ENCODE measurements around the gene PHGDH.

Gene PHGDH

DNA sequence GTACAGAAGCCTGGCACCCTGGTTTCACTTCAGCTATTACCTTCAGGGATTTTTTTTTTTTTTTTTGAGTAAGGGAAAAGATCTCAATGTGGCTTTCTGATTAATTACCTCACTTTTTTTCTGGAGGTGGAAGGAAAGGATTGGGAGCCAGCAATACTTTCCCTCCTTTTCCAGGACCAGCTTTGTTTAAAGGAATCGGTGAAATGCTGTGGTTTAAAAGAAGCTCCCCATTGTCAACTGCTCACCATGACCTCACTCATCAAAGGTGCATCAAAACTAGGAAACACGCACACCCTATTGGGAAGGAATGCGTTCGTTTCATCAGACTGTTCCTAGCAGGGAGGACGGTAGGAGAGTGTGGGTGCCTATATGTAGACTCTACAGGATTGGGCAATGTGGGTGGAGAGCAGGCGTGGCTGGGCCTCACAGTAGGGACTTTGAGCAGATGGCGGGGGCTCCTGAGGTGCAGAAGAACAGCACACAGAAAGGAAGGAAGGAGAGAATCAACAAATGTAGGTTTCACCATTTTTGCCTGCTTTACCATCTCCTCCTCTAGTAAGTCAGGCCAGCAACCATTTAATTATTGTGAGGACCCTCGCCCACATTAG, 13.0 kb downstream of the PHGDH start:
- DNase-seq (ENCODE audit: low spot score in 2 of 2) = no peak
- Histone ChIP-seq H3K4me3 (no peak overlapping the region), H3K36me3 (replicated peaks) (peaks cover 94% of the 10 kb centered on the region), H3K27me3 (ENCODE audit: low read depth) (no peaks in the 10 kb centered on the region), H3K4me1 (no peaks in the 10 kb centered on the region), H3K9me3 (no peaks in the 10 kb centered on the region)
- in situ Hi-C loops (cut with MboI; ENCODE audit: low sequenced_read_pairs) = loop anchor here (10.0 kb wide), 1 partner anchor 100 kb away; no protein-coding TSS in a partner anchor

DNA sequence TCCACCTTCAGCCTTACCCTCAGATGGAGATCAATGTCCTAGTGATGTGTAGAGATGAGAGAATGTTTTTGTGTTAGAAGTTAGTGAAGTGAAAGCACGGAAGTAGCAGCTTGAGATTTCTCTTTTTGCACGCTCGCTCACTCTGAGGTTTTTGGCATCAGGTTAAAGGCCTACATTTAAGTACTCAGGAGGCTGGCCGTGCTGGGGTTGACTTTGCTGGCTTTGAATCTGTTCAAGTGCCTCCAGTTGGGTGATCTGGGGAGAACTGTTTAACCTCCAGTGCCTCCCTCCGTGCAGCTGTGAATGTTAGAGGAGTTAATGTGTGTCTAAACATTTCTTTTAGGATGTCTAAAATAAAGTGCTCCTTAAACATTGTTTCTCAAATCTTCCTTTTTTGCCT, 13.9 kb downstream of the PHGDH start:
- no peaks in the 10 kb centered on the region for H3K4me1 ChIP-seq
- in situ Hi-C loops (cut with MboI; ENCODE audit: low sequenced_read_pairs) = loop anchor here (10.0 kb wide), 1 partner anchor 101 kb away; no protein-coding TSS in a partner anchor
- H3K4me3 ChIP-seq = no peak overlapping the region
- no peaks in the 10 kb centered on the region for H3K9me3 ChIP-seq
- H3K27me3 ChIP-seq (ENCODE audit: low read depth) = no peaks in the 10 kb centered on the region
- no peak for DNase-seq (ENCODE audit: low spot score in 2 of 2)
- H3K36me3 ChIP-seq (replicated peaks) = peaks cover 94% of the 10 kb centered on the region

DNA sequence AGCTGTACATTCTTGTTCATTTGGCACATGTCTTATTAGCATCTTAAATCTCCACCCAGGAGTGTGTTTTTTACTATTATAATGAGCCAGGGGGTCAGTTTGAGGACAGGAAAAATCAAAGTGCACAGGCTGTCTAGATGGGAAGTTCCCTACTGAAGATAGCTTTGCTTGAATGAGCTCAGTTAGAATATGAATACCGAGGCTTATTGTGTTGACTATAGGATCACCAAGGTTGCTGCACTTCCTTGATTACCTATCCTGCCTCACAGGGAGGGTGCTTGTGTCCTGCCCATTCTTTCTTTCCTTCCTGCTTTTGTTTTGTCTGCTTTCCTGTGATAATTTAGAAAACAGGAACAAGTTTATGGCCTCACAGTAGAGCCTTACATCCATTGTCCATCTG, 16.3 kb downstream of the PHGDH start:
- no peaks in the 10 kb centered on the region for H3K9me3 ChIP-seq
- DNase-seq (ENCODE audit: low spot score in 2 of 2) = no peak
- in situ Hi-C loops (cut with MboI; ENCODE audit: low sequenced_read_pairs) = loop anchor here (10.0 kb wide), 1 partner anchor 103 kb away; no protein-coding TSS in a partner anchor
- peaks cover 98% of the 10 kb centered on the region for H3K36me3 ChIP-seq (replicated peaks)
- H3K27me3 ChIP-seq (ENCODE audit: low read depth) = no peaks in the 10 kb centered on the region
- no peaks in the 10 kb centered on the region for H3K4me1 ChIP-seq
- H3K4me3 ChIP-seq = no peak overlapping the region

DNA sequence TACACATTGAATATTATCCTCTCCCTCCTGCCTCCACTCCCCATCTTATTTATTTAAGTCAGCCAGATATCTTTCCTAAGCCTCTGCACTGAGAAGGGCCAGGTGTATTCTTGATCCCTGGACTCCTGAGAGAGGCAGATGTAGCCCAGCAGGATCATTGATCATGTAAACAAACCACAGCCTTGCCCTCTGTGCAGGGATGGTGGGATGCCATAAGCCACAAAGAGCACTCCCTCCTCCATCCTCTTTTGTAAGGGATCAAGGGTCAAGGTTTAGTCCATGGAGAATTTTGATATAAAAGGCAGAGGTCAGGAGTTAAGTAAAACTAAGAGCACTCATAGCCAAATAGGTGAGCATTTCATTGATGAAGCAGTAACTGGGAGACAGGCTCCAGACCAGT, 17.3 kb downstream of the PHGDH start:
- no peak for DNase-seq (ENCODE audit: low spot score in 2 of 2)
- H3K9me3 ChIP-seq = no peaks in the 10 kb centered on the region
- no peaks in the 10 kb centered on the region for H3K4me1 ChIP-seq
- H3K36me3 ChIP-seq (replicated peaks) = peaks cover 93% of the 10 kb centered on the region
- no peaks in the 10 kb centered on the region for H3K27me3 ChIP-seq (ENCODE audit: low read depth)
- in situ Hi-C loops (cut with MboI; ENCODE audit: low sequenced_read_pairs) = loop anchor here (10.0 kb wide), 1 partner anchor 104 kb away; no protein-coding TSS in a partner anchor
- no peak overlapping the region for H3K4me3 ChIP-seq

DNA sequence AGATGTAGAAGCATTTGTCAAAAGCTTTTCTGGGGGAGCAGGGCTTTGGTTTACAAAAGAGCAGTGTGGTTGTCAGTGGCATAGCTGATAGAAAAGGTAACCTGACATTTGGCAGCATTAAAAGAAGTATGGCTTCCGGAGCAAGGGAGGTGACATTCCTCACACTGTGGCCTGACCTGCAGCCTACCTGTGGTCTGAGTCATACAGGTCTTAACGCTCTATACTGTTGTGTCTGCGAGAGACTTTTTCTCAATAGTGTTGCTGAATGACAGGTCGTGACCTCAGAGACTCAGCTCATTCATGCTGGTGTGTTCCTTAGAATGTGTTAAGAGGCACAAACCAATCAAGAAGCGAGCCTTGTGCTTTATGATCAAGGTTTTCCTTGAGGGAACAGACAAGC, 19.3 kb downstream of the PHGDH start:
- DNase-seq (ENCODE audit: low spot score in 2 of 2) = no peak
- Histone ChIP-seq H3K4me3 (no peak overlapping the region), H3K4me1 (no peaks in the 10 kb centered on the region), H3K9me3 (no peaks in the 10 kb centered on the region), H3K27me3 (ENCODE audit: low read depth) (no peaks in the 10 kb centered on the region), H3K36me3 (replicated peaks) (peaks cover 93% of the 10 kb centered on the region)
- in situ Hi-C loops (cut with MboI; ENCODE audit: low sequenced_read_pairs) = no loop called here

DNA sequence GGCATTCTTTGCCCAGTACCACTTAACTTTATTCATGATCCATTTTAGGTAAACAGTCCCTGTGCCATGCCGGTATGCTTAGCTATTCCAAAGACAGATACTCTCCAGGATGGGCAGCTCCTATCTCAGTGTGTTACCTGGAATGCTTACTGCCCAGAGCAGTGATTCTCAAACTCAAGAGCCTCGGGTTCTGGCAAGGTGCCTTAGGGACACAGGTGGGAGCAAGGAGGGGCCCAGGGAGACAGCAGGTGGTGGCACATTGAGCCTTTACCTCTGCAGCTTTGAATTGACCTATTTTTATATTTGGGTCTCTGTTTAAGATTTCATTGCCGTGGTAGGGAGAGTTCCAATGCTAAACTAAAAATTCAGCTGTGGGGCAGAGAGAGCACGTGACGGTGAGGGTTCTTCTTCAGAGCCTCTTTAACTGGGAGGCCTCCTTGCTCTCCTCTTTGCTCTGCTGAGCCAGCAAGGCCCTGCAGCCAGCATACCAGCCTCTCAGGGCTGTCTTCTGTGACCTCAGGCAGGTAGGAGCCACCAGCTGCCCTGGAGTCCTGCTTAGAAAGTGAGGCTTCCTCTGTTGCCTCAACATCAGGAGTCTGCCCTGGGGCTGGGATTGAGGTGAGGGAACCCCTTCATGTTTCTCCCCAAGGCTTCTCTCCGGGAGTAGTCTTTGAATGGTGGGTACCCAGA, 20.2 kb downstream of the PHGDH start:
- Histone ChIP-seq H3K36me3 (replicated peaks) (peaks cover 93% of the 10 kb centered on the region), H3K4me1 (no peaks in the 10 kb centered on the region), H3K4me3 (no peak overlapping the region), H3K9me3 (no peaks in the 10 kb centered on the region), H3K27me3 (ENCODE audit: low read depth) (no peaks in the 10 kb centered on the region)
- in situ Hi-C loops (cut with MboI; ENCODE audit: low sequenced_read_pairs) = no loop called here
- DNase-seq (ENCODE audit: low spot score in 2 of 2) = no peak

DNA sequence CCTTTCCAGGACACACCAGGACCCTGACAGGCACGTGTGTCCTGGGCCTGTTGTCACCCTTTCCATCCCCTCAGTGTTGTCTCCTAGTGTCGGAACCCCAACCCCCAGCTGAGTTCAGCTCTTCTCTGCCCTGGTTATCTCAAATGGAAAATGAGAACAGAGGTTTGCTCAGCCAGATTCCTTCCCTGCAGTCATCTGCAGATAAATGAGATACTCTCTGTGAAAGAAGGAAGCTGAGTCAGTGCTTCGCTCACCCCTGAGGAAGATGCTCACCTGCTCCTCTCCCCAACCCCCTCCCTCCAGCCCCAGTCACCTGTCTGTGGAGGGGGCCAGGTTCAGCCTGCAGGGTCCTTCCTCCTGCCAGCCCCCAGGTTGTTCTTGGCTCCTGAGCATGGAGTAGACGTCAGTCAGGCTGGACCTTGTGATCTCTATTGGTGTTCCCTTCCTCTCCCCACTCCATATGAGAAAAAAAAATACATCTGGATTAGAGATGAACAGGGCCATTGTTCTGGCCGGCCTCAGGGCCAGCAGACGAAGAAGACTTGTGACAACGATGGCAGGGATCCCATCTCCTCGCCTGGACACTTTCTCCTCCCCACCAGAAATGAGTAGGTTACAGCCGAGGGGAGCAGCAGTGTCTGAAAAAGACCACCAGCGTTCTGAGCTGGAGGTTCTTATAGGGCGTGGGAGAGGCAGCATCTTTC, 20.9 kb downstream of the PHGDH start:
- H3K9me3 ChIP-seq = no peaks in the 10 kb centered on the region
- no peaks in the 10 kb centered on the region for H3K27me3 ChIP-seq (ENCODE audit: low read depth)
- no peak overlapping the region for H3K4me3 ChIP-seq
- no peaks in the 10 kb centered on the region for H3K4me1 ChIP-seq
- in situ Hi-C loops (cut with MboI; ENCODE audit: low sequenced_read_pairs) = no loop called here
- peaks cover 96% of the 10 kb centered on the region for H3K36me3 ChIP-seq (replicated peaks)
- no peak for DNase-seq (ENCODE audit: low spot score in 2 of 2)

DNA sequence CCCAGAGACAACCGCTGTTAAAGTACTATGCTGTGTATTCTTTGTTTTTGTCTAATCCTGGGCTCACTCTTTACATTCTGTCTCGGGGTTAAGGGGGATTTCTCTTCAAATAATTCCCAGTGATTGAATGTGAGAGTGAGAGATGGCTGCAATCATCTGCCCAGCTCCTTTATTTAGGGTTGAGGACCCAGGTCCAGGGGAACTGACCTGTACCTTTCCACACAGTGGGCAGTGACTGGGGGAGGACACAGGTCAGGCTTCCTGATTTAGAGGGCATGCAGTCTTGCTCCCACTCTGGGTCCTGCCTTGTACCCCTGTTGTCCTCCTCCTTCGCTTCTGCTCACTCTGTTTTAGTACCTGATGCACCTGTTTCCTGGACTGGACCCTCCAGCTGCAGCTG, 22.0 kb downstream of the PHGDH start:
- H3K27me3 ChIP-seq (ENCODE audit: low read depth) = no peaks in the 10 kb centered on the region
- no peak for DNase-seq (ENCODE audit: low spot score in 2 of 2)
- in situ Hi-C loops (cut with MboI; ENCODE audit: low sequenced_read_pairs) = no loop called here
- peaks cover 93% of the 10 kb centered on the region for H3K36me3 ChIP-seq (replicated peaks)
- no peak overlapping the region for H3K4me3 ChIP-seq
- H3K4me1 ChIP-seq = no peaks in the 10 kb centered on the region
- no peaks in the 10 kb centered on the region for H3K9me3 ChIP-seq

DNA sequence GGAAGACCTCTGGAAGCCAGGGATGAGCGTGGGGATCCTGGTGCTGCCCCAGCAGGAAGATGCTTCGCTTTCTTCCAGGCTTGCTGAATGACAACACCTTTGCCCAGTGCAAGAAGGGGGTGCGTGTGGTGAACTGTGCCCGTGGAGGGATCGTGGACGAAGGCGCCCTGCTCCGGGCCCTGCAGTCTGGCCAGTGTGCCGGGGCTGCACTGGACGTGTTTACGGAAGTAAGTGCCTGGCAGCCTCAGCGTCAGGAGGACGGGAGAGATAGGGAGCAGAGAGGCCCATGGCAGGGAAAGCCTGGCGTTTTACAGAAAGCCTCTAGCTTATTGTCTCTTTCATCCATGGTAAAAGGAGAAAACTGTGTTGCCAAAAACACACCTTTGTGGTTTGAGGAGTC, 23.5 kb downstream of the PHGDH start:
- peaks cover 90% of the 10 kb centered on the region for H3K36me3 ChIP-seq (replicated peaks)
- DNase-seq (ENCODE audit: low spot score in 2 of 2) = no peak
- no peaks in the 10 kb centered on the region for H3K9me3 ChIP-seq
- in situ Hi-C loops (cut with MboI; ENCODE audit: low sequenced_read_pairs) = no loop called here
- no peaks in the 10 kb centered on the region for H3K27me3 ChIP-seq (ENCODE audit: low read depth)
- no peaks in the 10 kb centered on the region for H3K4me1 ChIP-seq
- H3K4me3 ChIP-seq = no peak overlapping the region

DNA sequence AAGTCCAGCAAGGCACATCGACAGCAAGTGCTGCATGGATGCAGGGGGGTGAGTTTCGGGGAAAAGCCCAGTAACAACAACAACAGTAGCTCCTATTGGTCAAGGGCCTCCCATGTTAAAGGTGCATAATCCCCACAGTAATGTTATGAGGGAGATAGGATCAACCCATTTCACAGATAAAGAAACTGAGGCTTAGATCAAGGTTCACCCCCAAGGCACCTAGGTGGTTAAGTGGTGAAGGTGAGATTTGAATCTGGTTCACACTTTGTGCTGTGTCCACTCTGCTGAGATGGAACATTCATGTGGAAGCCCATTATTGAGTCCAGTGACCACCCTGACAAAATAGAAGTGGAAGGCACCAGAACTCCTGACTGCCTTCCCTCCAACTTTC, 24.9 kb downstream of the PHGDH start:
- no peaks in the 10 kb centered on the region for H3K4me1 ChIP-seq
- DNase-seq (ENCODE audit: low spot score in 2 of 2) = no peak
- no peaks in the 10 kb centered on the region for H3K9me3 ChIP-seq
- no peak overlapping the region for H3K4me3 ChIP-seq
- no peaks in the 10 kb centered on the region for H3K27me3 ChIP-seq (ENCODE audit: low read depth)
- in situ Hi-C loops (cut with MboI; ENCODE audit: low sequenced_read_pairs) = no loop called here
- peaks cover 90% of the 10 kb centered on the region for H3K36me3 ChIP-seq (replicated peaks)

DNA sequence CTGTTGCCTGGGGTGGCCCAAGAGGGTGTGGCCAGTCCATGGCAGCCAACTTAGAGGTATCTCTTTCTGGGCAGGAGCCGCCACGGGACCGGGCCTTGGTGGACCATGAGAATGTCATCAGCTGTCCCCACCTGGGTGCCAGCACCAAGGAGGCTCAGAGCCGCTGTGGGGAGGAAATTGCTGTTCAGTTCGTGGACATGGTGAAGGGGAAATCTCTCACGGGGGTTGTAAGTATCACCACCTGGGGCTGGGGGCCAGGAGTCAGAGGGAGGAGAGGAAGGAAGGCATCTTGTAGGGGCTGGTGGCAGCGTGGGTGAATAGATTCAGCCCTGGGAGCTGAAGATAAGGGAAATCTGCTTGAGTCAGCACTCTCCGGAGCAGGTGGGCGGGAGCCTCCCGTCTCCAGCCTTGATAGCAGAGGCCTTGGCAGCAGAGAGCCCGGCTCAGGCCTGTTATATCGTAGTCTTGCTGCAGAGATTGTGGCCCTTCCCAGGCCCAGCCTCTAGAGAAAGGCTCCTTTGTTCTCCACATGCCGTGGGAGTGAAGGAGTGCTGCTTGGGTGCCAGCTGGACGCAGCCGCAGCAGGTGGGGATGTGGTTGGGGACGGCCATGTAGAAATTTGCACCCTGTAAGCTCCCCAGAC, 25.4 kb downstream of the PHGDH start:
- H3K9me3 ChIP-seq = no peaks in the 10 kb centered on the region
- H3K4me3 ChIP-seq = no peak overlapping the region
- no peaks in the 10 kb centered on the region for H3K4me1 ChIP-seq
- H3K27me3 ChIP-seq (ENCODE audit: low read depth) = no peaks in the 10 kb centered on the region
- in situ Hi-C loops (cut with MboI; ENCODE audit: low sequenced_read_pairs) = no loop called here
- H3K36me3 ChIP-seq (replicated peaks) = peaks cover 90% of the 10 kb centered on the region
- DNase-seq (ENCODE audit: low spot score in 2 of 2) = no peak

DNA sequence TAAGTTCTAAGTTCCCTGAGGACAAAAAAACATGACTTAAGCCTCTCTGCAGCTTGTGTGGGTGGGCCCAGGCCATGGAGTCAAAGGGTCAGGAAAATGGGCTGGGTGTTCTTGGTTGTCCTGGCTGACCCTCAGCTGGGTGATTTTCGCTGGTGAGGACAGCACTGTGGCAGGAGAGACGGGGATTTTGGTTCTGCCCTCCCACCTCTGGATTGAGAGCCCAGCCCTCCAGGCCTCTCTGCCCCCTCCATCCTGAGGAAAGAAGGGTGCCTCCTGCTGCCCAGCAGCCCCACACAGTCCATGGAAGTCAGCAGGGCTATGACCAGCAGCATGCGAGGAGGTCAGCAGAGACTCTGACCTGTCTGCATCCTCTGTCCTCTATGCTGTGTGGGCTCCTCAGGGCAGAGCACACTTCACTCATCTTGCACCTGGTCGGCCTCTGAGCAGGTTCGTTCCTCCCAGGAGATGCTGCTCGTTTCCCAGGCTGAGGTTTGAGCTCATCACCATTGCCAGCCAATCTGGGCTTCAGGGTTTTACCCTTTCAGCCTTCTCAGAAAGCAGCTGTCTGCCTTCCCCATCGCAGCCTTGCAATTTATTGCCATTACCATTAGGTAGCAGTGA, 26.5 kb downstream of the PHGDH start:
- Histone ChIP-seq H3K4me3 (no peak overlapping the region), H3K4me1 (no peaks in the 10 kb centered on the region), H3K36me3 (replicated peaks) (peaks cover 92% of the 10 kb centered on the region), H3K9me3 (no peaks in the 10 kb centered on the region), H3K27me3 (ENCODE audit: low read depth) (no peaks in the 10 kb centered on the region)
- in situ Hi-C loops (cut with MboI; ENCODE audit: low sequenced_read_pairs) = no loop called here
- no peak for DNase-seq (ENCODE audit: low spot score in 2 of 2)

DNA sequence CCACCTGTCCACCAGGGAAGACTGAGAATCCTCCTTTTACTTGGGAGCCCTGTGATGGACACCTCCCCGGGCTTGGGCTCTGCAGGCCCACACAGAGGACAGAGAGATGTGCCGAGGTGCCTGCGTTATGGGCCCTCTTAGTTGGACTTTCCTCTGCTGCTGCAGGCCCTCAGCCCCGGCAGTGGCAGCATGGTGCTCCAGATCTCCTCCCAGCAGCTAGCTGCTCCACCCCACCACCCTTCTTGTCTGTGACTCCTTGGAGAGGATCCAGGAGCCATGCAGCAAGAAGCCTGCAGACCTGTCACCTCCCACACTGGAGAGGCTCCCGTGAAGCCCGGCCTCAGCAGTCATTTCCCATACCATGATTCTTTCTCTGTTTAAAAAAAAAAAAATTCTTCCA, 27.4 kb downstream of the PHGDH start:
- in situ Hi-C loops (cut with MboI; ENCODE audit: low sequenced_read_pairs) = no loop called here
- no peak for DNase-seq (ENCODE audit: low spot score in 2 of 2)
- H3K9me3 ChIP-seq = no peaks in the 10 kb centered on the region
- H3K36me3 ChIP-seq (replicated peaks) = peaks cover 90% of the 10 kb centered on the region
- no peaks in the 10 kb centered on the region for H3K27me3 ChIP-seq (ENCODE audit: low read depth)
- no peaks in the 10 kb centered on the region for H3K4me1 ChIP-seq
- H3K4me3 ChIP-seq = no peak overlapping the region

Measured in HAP-1 (cell line).